Heart left ventricle (tissue), 16 donors: Measurements from ENCODE around the gene SREBF1. TPM values are rescaled to one million over a fixed set of nuclear protein-coding genes. Genes with fewer than 3 reads are reported as not detected.

Experiments
- ATAC-seq, 4 donors: fragments of 200-7000 bp; cut with Tn5 transposase; one replicate each; pipeline ENCODE4 v1.9.1; 2020 to 2022; ENCODE audit warnings: moderate library complexity in 4 of 4, mild to moderate bottlenecking in 3 of 4, moderate number of reproducible peaks in 1 of 4
- DNase-seq, 5 donors: peaks; one replicate each; pipeline ENCODE4 v3.0.0-alpha.2; 2020
- H3K27ac ChIP-seq, 12 donors: fragments of 200-600 bp; sonication (generic) in 4 of 12; one replicate each; pipeline versions ENCODE4 v1.5.0 to v1.8.0; 2016 to 2022; ENCODE audit warnings: mild to moderate bottlenecking in 2 of 12
- H3K27me3 ChIP-seq, 9 donors: fragments of 200-600 bp; sonication (generic) in 2 of 9; one replicate each; pipeline versions ENCODE4 v1.5.1 to v1.8.0; 2016 to 2022; ENCODE audit warnings: mild to moderate bottlenecking in 3 of 9
- H3K36me3 ChIP-seq, 9 donors: fragments of 200-600 bp; sonication (generic) in 2 of 9; one replicate each; pipeline versions ENCODE4 v1.5.0 to v1.8.0; 2018 to 2022; ENCODE audit warnings: mild to moderate bottlenecking in 2 of 9
- H3K4me1 ChIP-seq, 12 donors: fragments of 200-600 bp; sonication (generic) in 4 of 12; one replicate each; pipeline versions ENCODE4 v1.5.0 to v1.8.0; 2016 to 2022; ENCODE audit warnings: mild to moderate bottlenecking in 3 of 12
- H3K4me3 ChIP-seq, 12 donors: fragments of 200-600 bp; sonication (generic) in 4 of 12; one replicate each; pipeline versions ENCODE4 v1.5.0 to v1.8.0; 2017 to 2022; ENCODE audit warnings: mild to moderate bottlenecking in 9 of 12, moderate library complexity in 4 of 12
- H3K9me3 ChIP-seq, 12 donors: fragments of 200-600 bp; sonication (generic) in 4 of 12; one replicate each; pipeline versions ENCODE4 v1.5.0 to v1.8.0; 2016 to 2022; ENCODE audit warnings: mild to moderate bottlenecking in 1 of 12
- POLR2A ChIP-seq, 2 donors: fragments of 450-650 bp; IDR thresholded peaks; one replicate each; pipeline ENCODE4 v1.6.1; 2017; ENCODE audit warnings: antibody characterized with exemption in 2 of 2, mild to moderate bottlenecking in 2 of 2, moderate library complexity in 2 of 2
- WGBS, 4 donors: extraction: QIAGEN DNeasy Blood & Tissue Kit in 2 of 4; methylation state at CpG; one replicate each; pipeline versions ENCODE4 v1.1.5 to v1.1.7; 2013 to 2018; 5-methylcytosine and 5-hydroxymethylcytosine counted together
- intact Hi-C, 10 donors: fragments of 100-400 bp; cut with DNase I; formaldehyde crosslinking; loops; one replicate each; pipeline versions ENCODE4 v1.11.1 to v1.14.2; 2022
- polyA plus RNA-seq, 2 donors: library from polyadenylated mRNA; stranded (reverse); fragments of 200-250 nt; gene quantifications; one replicate each; pipeline ENCODE4 v1.2.3, GENCODE V29; 2013
- total RNA-seq, 9 donors: library from RNA; depleted of rRNA in 2 of 9; stranded (reverse); fragments of >200 nt in 2 of 9; fragmentation: NEBNext Ultra II Directional in 3 of 9; extraction: Animal tissue kit (Norgen Biotek cat#: 25700) in 3 of 9; gene quantifications; one replicate each; pipeline versions ENCODE4 v1.1.0 to v1.2.4, GENCODE V29; 2016 to 2023
- TF ChIP-seq, protein P1 (sequence below), 12 donors: fragments of 200-600 bp; sonication (generic) in 4 of 12; IDR thresholded peaks; one replicate each; pipeline versions ENCODE4 v1.5.0 to v1.8.0; 2018 to 2022; ENCODE audit warnings: antibody characterized with exemption in 12 of 12, mild to moderate bottlenecking in 5 of 12
- donor health status: ischemic (EF 13 %, LVEDD 7.1; RV severe dilation, severe dysfunction).
- donor health status: healthy with polysubstance abuse.
- donor health status: DM: no; HTN: yes; CAD: no.
- donor health status: DM: no; HTN: no; CAD: no.
- donor health status: ischemic (EF 25% LVEDD 6.9; RV normal size, moderate dysfunction).
- donor health status: ischemic (EF 25% LVEDD 5.7; RV mildly dilated, moderate dysfunction).
- donor health status: healthy.
- donor health status: DM: yes; HTN: yes; CAD: no.
- donor health status: ischemic (EF 35%, LVEDD 5.7; RV mildly dilated, moderate dysfunction).
- donor health status: nonischemic (EF 11% LVEDD 7.7; RV severe dilation, severe dysfunction).
- donor health status: DM: yes; HTN: yes; CAD: no.
- donor health status: PGD.
- donor health status: ischemic (EF 29% LVEDD 5.4; RV normal size, mild dysfunction).
- donor health status: nonischemic (EF 23%, LVEDD 6.1; RV moderate dilation, normal function).

The SREBF1 gene
- total and polyA plus RNA-seq, 11 donors: 12.8 to 55.2 (median 21.4) TPM

GRCh38 chr17:17860766-17861107 lies 24.0 kb upstream of the SREBF1 start:
- Histone ChIP-seq H3K9me3 (no peaks in the 10 kb centered on the region), H3K36me3 (peaks cover 0 to 42% (median 29%) of the 10 kb centered on the region in 9 donors), H3K4me3 (no peak overlapping the region), H3K27ac (peak overlapping the region in 1 of 12 donors; percentile 36), H3K4me1 (peaks cover 0 to 32% (median 11%) of the 10 kb centered on the region in 12 donors), H3K27me3 (no peaks in the 10 kb centered on the region)
- TF ChIP-seq POLR2A (IDR thresholded peaks at IDR 0.05): no peak
- TF ChIP-seq, protein P1, sequence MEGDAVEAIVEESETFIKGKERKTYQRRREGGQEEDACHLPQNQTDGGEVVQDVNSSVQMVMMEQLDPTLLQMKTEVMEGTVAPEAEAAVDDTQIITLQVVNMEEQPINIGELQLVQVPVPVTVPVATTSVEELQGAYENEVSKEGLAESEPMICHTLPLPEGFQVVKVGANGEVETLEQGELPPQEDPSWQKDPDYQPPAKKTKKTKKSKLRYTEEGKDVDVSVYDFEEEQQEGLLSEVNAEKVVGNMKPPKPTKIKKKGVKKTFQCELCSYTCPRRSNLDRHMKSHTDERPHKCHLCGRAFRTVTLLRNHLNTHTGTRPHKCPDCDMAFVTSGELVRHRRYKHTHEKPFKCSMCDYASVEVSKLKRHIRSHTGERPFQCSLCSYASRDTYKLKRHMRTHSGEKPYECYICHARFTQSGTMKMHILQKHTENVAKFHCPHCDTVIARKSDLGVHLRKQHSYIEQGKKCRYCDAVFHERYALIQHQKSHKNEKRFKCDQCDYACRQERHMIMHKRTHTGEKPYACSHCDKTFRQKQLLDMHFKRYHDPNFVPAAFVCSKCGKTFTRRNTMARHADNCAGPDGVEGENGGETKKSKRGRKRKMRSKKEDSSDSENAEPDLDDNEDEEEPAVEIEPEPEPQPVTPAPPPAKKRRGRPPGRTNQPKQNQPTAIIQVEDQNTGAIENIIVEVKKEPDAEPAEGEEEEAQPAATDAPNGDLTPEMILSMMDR (IDR thresholded peaks at IDR 0.05): no peak
- DNase-seq: no peak
- intact Hi-C loops: loop anchor here (1.0 to 10.0 kb wide), 8 partner anchors 48 to 180 kb away; partner anchors contain the start of gene RAI1 (in 8 of the 10)
- ATAC-seq: no peak
- 74 to 84% (median 82%) methylated on average over 5 of the region's 5 CpGs for WGBS, 4 donors

DNA sequence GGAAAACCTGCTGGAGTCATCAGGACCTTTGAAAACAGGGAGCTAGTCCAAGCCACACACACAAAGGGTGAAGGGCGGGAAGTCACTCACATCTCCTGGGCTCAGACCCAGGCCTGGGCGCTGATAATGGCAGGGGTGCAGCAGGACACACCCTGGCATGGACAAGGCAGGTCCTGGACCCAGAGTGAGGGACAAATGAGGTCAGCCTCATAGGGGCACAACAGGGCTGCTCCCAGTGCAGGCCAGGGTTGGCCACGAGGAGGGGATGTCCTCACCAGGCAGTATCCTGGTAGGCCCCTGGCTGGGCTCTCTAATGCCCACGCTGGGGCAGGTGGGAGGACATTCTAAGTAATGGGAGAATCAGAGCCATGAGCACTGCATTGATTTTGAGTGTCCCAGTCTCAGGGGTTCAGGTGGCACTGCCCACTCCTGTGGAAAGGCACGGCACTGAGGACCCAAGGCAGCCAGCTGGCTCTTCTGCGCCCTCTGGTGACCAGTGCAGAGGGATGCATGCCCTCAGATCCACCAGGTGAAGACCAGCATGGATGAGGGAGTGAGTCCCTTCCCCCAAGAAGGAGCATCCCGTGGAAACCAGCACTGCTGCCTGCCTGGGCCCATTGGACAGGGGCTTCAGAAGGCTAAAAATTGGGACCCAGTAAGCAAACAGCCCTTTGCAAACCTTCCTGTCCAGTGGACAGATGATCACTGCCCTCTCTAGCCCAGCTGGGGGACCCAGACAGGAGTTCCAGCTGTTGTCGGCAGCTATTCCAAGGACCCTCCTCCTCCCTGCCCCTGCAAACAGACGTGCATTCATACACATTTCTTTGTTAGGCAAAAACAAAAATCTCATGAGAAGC lies 23.4 kb upstream of the SREBF1 start:
- Histone ChIP-seq H3K4me1 (peaks cover 0 to 34% (median 15%) of the 10 kb centered on the region in 12 donors), H3K36me3 (peaks cover 0 to 39% (median 29%) of the 10 kb centered on the region in 9 donors), H3K27me3 (no peaks in the 10 kb centered on the region), H3K27ac (peak overlapping the region in 8 of 12 donors; percentile 21 to 60 (median 47)), H3K4me3 (no peak overlapping the region), H3K9me3 (no peaks in the 10 kb centered on the region)
- ATAC-seq (peak; percentile 93 to 98 (median 96)), DNase-seq (peak; percentile 79 to 91 (median 85))
- 28 to 34% (median 30%) methylated on average over 6 to 9 of the region's 9 CpGs for WGBS, 4 donors
- TF ChIP-seq, protein P1 (IDR thresholded peaks at IDR 0.05): peak; percentile 95 to 99 (median 98)
- TF ChIP-seq POLR2A (IDR thresholded peaks at IDR 0.05): no peak
- intact Hi-C loops: loop anchor here (1.0 to 10.0 kb wide), 9 partner anchors 47 to 179 kb away; partner anchors contain the start of gene RAI1 (in 10 of the 10)

DNA sequence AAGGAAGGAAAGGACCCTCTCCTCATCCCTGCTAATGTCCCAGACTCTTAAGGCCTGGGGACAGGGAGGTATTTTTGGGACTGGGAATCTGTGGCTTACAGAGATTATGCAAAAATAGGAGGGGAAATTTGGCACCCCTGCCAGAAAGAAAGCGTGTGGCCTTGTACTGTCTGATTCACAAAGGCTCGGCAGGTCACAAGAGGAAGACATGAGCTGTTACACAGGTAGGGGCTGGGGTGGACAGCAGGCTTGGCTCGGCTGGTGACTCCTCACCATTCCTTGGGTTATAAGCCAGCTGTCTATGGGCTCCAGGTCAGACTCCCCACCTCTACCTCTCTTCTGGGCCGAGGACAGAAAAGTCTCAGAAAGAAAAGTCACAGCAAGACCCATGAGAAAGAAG lies 20.7 kb upstream of the SREBF1 start:
- Histone ChIP-seq H3K4me1 (peaks cover 0 to 43% (median 17%) of the 10 kb centered on the region in 12 donors), H3K27me3 (no peaks in the 10 kb centered on the region), H3K27ac (peak overlapping the region in 1 of 12 donors; percentile 12), H3K9me3 (no peaks in the 10 kb centered on the region), H3K4me3 (no peak overlapping the region), H3K36me3 (peaks cover 0 to 23% (median 18%) of the 10 kb centered on the region in 9 donors)
- TF ChIP-seq, protein P1 (IDR thresholded peaks at IDR 0.05): no peak
- TF ChIP-seq POLR2A (IDR thresholded peaks at IDR 0.05): no peak
- 69 to 83% (median 76%) methylated on average over 4 of the region's 4 CpGs for WGBS, 4 donors
- ATAC-seq (no peak), DNase-seq (no peak)
- intact Hi-C loops: loop anchor here in 2 of 10 donors (5.0 to 10.0 kb wide), 2 partner anchors 173 to 175 kb away; partner anchors contain the start of gene RAI1 (in 2 of the 2)

- Histone ChIP-seq H3K4me3 (no peak overlapping the region), H3K27ac (peak overlapping the region in 1 of 12 donors; percentile 8), H3K27me3 (no peaks in the 10 kb centered on the region), H3K4me1 (peaks cover 0 to 49% (median 20%) of the 10 kb centered on the region in 12 donors), H3K36me3 (peaks cover 0 to 12% (median 7%) of the 10 kb centered on the region in 9 donors), H3K9me3 (no peaks in the 10 kb centered on the region)
- 83 to 92% (median 87%) methylated on average over 2 of the region's 2 CpGs for WGBS, 4 donors
- DNase-seq (no peak), ATAC-seq (no peak)
- TF ChIP-seq, protein P1 (IDR thresholded peaks at IDR 0.05): no peak
- TF ChIP-seq POLR2A (IDR thresholded peaks at IDR 0.05): no peak
- intact Hi-C loops: loop anchor here in 2 of 10 donors (5.0 to 10.0 kb wide), 2 partner anchors 172 to 174 kb away; partner anchors contain the start of gene RAI1 (in 2 of the 2)
Observed at GRCh38 chr17:17856386-17856785, 19.6 kb upstream of the SREBF1 start.
